Esophagus squamous epithelium (tissue), 4 donors: ENCODE data around the gene ALAS1.

Experiments used
- POLR2A ChIP-seq, 4 donors: fragments of 450-650 bp; IDR thresholded peaks; one replicate each; pipeline ENCODE4 v1.6.1; 2017; ENCODE audit warnings: antibody characterized with exemption in 4 of 4, mild to moderate bottlenecking in 4 of 4, moderate library complexity in 3 of 4
- TF ChIP-seq, protein P1 (sequence below), 6 experiments: fragments of 450-650 bp in 4 of 6; fragments of 200-600 bp in 2 of 6; sonication (generic) in 2 of 6; IDR thresholded peaks; one replicate each; pipeline ENCODE4 v1.5.1; 2016 to 2019; ENCODE audit warnings: antibody characterized with exemption in 6 of 6, mild to moderate bottlenecking in 4 of 6, moderate library complexity in 4 of 6

GRCh38 chr3:52229656-52230055, 31.7 kb downstream of the ALAS1 start:
- TF ChIP-seq, protein P1, sequence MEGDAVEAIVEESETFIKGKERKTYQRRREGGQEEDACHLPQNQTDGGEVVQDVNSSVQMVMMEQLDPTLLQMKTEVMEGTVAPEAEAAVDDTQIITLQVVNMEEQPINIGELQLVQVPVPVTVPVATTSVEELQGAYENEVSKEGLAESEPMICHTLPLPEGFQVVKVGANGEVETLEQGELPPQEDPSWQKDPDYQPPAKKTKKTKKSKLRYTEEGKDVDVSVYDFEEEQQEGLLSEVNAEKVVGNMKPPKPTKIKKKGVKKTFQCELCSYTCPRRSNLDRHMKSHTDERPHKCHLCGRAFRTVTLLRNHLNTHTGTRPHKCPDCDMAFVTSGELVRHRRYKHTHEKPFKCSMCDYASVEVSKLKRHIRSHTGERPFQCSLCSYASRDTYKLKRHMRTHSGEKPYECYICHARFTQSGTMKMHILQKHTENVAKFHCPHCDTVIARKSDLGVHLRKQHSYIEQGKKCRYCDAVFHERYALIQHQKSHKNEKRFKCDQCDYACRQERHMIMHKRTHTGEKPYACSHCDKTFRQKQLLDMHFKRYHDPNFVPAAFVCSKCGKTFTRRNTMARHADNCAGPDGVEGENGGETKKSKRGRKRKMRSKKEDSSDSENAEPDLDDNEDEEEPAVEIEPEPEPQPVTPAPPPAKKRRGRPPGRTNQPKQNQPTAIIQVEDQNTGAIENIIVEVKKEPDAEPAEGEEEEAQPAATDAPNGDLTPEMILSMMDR (IDR thresholded peaks at IDR 0.05), result no peak
- TF ChIP-seq POLR2A (IDR thresholded peaks at IDR 0.05), result no peak
